Measurements from ENCODE around the gene MICAL3. TPM values are rescaled to one million over a fixed set of nuclear protein-coding genes. Genes with fewer than 3 reads are reported as not detected.

Gene MICAL3
- total and polyA plus RNA-seq, 4 donors = 4.4 to 30.7 (median 15.4) TPM

DNA sequence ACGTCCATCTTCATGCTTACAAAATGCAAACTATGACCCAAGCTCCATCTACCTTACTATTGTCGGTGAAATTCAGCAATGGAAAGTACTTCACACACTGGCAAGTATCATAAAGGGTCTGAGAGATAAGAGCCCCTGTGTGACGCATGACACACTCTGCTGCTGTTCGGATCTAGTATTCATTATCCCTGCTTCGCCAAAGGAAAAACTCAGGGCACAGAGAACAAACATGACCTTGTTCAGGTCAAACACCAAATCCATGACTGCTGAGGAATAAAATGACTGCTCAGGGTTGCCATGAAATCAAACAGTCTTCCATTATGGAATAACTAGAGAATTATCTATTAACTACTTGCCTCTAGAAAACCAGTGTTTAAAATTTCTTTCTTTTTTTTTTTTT lies 73.0 kb downstream of the MICAL3 start:
- ATAC-seq (ENCODE audit: insufficient read depth, low FRiP score) (no peak), DNase-seq (no peak)
- no peak overlapping the region for H3K9ac ChIP-seq (ENCODE audit: insufficient read depth in 1 of 2, low read length in 2 of 2)
- WGBS, 2 donors = 83 to 85% methylated on average over 5 of the region's 5 CpGs
- no peak for TF ChIP-seq CTCF (IDR thresholded peaks at IDR 0.05; ENCODE audit: control extremely low read depth, extremely low read depth)
- no peaks in the 10 kb centered on the region for H3K9me3 ChIP-seq (ENCODE audit: control insufficient read depth in 4 of 4, insufficient read depth in 3 of 4, low read length in 3 of 4)
- H3K27ac ChIP-seq (ENCODE audit: low read depth in 1 of 2, low read length in 1 of 2) = peak overlapping the region; percentile 55 to 86
- H3K27me3 ChIP-seq (ENCODE audit: control insufficient read depth in 3 of 3, insufficient read depth in 3 of 3, low read length in 2 of 3) = no peaks in the 10 kb centered on the region
- no peaks in the 10 kb centered on the region for H3K36me3 ChIP-seq (ENCODE audit: control insufficient read depth in 4 of 4, insufficient read depth in 4 of 4, low read length in 4 of 4)
- peaks cover 5 to 37% (median 21%) of the 10 kb centered on the region in 5 donors for H3K4me1 ChIP-seq (ENCODE audit: control insufficient read depth in 5 of 5, insufficient read depth in 5 of 5, low read length in 5 of 5)
- H3K4me3 ChIP-seq = no peak overlapping the region

- TF ChIP-seq CTCF (IDR thresholded peaks at IDR 0.05; ENCODE audit: control extremely low read depth, extremely low read depth) = no peak
- no peaks in the 10 kb centered on the region for H3K36me3 ChIP-seq (ENCODE audit: control insufficient read depth in 4 of 4, insufficient read depth in 4 of 4, low read length in 4 of 4)
- ATAC-seq (ENCODE audit: insufficient read depth, low FRiP score) (no peak), DNase-seq (peak in 2 of 3 donors; percentile 24 to 52)
- no peak overlapping the region for H3K4me3 ChIP-seq
- no peaks in the 10 kb centered on the region for H3K27me3 ChIP-seq (ENCODE audit: control insufficient read depth in 3 of 3, insufficient read depth in 3 of 3, low read length in 2 of 3)
- peak overlapping the region; percentile 55 to 86 for H3K27ac ChIP-seq (ENCODE audit: low read depth in 1 of 2, low read length in 1 of 2)
- peaks cover 5 to 37% (median 18%) of the 10 kb centered on the region in 5 donors for H3K4me1 ChIP-seq (ENCODE audit: control insufficient read depth in 5 of 5, insufficient read depth in 5 of 5, low read length in 5 of 5)
- H3K9ac ChIP-seq (ENCODE audit: insufficient read depth in 1 of 2, low read length in 2 of 2) = no peak overlapping the region
- no peaks in the 10 kb centered on the region for H3K9me3 ChIP-seq (ENCODE audit: control insufficient read depth in 4 of 4, insufficient read depth in 3 of 4, low read length in 3 of 4)
- WGBS, 2 donors = 67 to 68% methylated on average over 10 of the region's 10 CpGs
These were observed 73.6 kb downstream of the MICAL3 start for GRCh38 chr22:17950651-17951214.

- TF ChIP-seq CTCF (IDR thresholded peaks at IDR 0.05; ENCODE audit: control extremely low read depth, extremely low read depth) = no peak
- WGBS, 2 donors = 96% methylated on average over 14 of the region's 14 CpGs
- H3K4me3 ChIP-seq = no peak overlapping the region
- no peaks in the 10 kb centered on the region for H3K9me3 ChIP-seq (ENCODE audit: control insufficient read depth in 4 of 4, insufficient read depth in 3 of 4, low read length in 3 of 4)
- H3K36me3 ChIP-seq (ENCODE audit: control insufficient read depth in 4 of 4, insufficient read depth in 4 of 4, low read length in 4 of 4) = no peaks in the 10 kb centered on the region
- peak overlapping the region in 1 of 2 donors; percentile 6 for H3K9ac ChIP-seq (ENCODE audit: insufficient read depth in 1 of 2, low read length in 2 of 2)
- no peak for ATAC-seq (ENCODE audit: insufficient read depth, low FRiP score)
- H3K27me3 ChIP-seq (ENCODE audit: control insufficient read depth in 3 of 3, insufficient read depth in 3 of 3, low read length in 2 of 3) = no peaks in the 10 kb centered on the region
- peaks cover 8 to 38% (median 18%) of the 10 kb centered on the region in 5 donors for H3K4me1 ChIP-seq (ENCODE audit: control insufficient read depth in 5 of 5, insufficient read depth in 5 of 5, low read length in 5 of 5)
- no peak for DNase-seq
- H3K27ac ChIP-seq (ENCODE audit: low read depth in 1 of 2, low read length in 1 of 2) = peak overlapping the region in 1 of 2 donors; percentile 76
These were observed 74.5 kb downstream of the MICAL3 start for GRCh38 chr22:17949642-17950473.
